Superior temporal gyrus (tissue), 1 donor: ENCODE measurements around the gene VRK2.
"Not testable (repeated sequence)": the region's sequence is repeated elsewhere in the genome, so short reads cannot be mapped to it uniquely, and the experiment has no call there.

Experiments used
- DNase-seq: peaks from one replicate; pipeline ENCODE4 v3.0.0-alpha.2; 2016; ENCODE audit errors: extremely low spot score

Gene VRK2

DNA sequence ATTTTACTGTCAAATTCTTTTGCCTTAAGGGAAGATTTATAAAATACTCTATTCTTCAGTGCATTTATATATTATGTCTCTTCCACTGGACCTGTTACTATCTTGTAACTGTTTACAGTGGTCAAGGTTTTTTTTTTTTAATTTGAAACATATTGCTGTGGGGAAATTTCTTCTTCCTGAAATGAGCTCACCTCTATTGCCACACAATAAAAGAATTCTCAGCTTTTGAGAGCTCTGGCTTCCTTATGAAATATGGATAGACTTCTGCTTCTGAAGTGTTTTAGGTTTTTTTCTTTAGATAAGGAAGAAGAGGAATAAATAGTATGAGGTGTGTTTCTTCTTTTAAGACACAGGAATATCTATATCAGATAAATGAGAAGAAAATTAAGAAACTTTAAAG lies 7.7 kb downstream of the VRK2 start:
- no peak for DNase-seq

DNA sequence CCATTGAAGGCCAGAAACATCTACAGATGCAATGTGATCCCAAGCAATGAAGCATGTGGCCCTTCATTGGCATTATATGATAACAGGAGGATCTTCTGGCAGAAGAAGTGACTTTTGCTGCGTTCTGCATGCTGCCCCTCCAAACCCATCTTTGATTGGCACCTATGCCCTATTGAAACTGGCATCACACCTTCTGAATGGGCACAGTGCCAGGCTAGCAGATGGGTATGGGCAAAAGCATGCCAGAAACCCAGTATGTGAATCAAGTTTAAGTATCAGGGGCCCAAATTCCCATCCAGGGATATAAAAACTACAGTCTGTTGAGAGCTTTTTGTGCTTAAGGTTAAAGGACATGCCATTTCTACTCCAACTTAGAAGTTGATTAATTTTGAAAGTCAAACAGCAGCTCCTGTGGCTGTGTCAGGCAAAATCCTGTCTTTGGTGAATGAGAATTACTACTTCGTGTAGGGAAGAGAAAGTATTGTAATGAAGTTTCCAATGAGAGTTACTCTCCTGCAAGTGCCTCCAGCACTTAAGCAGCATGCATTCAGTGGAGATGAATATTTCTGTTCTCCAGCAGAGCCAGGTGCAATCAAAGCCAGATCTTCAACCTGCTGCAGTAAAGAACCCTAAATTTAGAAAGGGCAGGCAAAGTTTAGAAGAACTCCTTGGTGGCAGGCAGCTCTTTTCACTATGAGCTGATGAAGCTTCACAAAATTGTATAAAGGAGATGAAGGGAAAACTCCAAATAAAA lies 8.6 kb downstream of the VRK2 start:
- DNase-seq, result no peak

DNA sequence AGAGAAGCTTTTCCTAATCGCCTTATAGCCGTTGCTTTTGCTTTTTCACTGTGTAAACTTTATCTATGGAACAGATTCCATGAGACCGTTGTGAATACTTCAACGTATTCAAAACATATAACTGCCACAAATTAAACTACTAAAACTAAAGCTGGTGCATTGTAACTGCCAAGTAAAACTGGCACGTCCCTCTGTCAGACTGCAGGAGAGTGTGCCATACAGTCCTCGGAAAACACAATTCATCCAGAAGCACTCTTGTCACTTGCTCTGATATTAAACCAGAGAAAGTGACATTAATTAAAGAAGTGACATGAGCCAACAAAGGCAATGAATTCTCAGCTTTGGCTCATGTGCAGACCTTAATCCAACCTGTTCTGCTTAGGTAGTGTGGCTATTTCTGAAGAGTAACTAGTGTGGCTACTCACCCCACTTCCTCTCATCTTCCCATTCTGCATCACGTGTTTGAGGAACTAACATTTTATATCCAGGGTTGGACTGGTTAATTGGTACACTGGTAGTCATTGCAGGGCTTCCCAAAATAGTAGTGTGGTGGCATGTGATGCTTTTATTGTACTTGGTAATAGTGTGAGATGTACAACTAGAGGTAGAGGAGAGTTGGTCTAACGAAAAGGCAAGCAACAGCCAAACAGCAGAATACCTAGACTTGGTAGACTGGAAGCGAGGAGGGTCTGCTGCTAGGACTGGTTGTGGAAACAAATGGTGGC lies 9.7 kb downstream of the VRK2 start:
- DNase-seq, result peak; percentile 33

DNA sequence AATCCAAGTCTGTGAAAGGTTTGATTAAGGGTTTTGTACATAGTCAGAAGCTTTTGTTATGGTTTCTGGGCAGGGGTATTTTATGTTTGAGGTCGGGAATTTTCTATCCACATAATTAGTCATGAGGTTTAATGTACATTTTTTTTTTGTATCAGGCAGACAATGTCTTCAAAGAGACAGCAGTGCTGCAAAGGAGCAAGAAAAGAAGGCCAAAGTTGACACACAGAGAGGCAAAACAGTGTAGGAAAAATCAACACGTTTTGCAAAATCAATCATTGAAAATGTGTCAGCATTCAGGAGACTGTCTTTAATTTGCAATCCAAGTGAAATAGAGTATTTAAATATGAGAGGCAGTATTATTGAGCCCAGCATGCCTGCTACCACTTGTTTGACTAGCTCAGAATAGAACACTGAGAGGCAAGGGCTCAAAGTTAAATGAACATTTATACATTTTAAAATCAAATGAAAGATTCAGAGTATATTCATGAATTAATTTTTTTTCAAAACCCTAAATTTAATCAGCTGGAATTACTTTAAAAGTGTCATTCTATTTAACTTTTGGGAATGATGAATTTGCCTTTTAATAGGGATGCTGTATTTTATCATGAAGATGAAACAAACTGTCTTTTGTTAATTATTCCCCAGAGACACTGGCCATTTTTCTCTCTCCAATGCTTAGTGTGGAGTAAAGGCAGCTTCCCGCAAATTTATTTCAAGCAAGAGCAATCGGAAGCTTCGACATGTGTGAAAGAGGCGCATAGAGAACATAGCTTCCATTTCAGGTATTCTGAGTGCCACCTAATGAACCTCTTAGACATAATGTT lies 11.3 kb downstream of the VRK2 start:
- DNase-seq, result peak; percentile 77

DNA sequence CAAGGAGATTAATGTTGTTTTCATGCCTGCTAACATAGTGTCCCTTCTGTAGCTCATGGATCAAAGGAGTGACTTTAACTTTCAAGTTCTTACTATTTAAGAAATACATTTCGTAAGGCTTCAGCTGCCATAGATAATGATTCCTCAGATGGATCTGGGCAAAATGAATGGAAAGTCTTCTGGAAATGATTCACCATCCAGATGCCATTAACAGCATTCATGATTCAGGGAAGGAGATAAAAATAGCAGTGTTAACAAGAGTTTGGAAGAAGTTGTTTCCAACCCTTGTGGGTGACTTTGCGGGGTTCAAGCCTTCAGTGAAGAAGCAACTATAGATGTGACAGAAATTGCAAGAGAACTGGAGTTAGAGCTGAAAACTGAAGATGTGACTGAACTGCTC lies 17.0 kb downstream of the VRK2 start:
- peak; percentile 58 for DNase-seq

DNA sequence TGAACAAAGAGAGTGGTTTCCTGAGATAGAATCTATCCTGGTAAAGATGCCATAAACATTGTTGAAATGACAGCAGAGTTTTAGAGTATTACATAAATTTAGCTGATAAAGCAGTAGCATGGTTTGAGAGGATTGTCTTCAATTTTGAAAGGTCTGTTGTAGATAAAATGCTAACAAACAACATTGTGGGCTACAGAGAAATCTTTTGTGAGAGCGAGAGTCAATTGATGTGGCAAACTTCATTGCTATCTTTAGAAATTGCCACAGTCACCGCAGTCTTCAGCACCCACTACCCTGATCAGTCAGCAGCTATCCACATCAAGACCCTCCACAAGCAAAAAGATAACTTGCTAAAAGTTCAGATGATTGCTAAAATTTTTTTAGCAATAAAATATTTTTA lies 17.5 kb downstream of the VRK2 start:
- no peak for DNase-seq

DNA sequence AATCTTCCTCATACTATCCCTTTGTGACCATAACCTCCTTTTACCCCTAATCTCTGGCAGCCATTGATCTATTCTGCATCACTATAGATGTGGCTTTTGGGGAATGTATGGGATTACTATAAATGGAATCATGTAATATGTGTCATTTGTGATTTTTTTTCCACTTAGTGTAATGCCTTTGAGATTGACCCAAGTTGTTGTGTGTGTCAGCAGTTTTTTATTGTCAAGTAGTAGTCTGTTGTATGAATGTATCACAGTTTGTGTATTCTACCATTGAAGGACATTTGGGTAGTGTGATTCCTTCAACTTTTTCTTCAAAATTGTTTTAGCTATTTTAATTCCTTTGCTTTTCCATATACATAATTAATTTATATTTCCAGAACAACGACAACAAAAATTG lies 18.6 kb downstream of the VRK2 start:
- DNase-seq, result no peak

DNA sequence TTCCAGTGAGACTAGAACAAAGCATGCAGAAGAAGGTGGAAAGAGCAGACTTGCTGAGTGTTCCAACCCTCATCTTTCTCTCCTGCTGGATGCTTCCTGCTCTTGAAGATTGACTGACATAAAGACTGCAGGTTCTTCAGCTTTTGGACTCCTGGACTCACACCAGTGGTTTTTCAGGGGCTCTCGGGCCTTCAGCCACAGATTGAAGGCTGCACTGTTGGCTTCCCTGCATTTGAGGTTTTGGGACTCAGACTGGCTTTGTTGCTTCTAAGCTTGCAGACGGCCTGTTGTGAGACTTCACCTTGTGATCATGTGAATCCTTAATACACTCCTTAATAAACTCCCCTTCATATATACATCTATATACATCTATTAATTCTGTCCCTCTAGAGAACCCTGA lies 20.4 kb downstream of the VRK2 start:
- DNase-seq, result no peak

DNA sequence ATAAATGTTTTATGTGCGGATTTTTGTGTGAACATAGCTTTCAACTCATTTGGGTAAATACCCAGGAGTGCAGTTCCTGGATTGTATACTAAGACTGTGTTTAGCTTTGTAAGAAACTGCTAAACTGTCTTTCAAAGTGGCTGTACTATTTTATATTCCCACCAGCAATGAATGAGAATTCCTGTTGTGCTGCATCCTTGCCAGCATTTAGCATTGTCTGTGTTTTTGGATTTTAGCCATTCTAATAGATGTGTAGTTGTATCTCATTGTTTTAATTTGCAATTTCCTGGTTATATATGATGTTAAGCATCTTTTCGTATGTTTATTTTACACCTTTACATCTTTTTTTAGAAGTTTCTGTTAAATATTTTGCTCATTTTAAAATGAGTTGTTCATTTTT lies 24.2 kb downstream of the VRK2 start:
- DNase-seq, result no peak

DNA sequence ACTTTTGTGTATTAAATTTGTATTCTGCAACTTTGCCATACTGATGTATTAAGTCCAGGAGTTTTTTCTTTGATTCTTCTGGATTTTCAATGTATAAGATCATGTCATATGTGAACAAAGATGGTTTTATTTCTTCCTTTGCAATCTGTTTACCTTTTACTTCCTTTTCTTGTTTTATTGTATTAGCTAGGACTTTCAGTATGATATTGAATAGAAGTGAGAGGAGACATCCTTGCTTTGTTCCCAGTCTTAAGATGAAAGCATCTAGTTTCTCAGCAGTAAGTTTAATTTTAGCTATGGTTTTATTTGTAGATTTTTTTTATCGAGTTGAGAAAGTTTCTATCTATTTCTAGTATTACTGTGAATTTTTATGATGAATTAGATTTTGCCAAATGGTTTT lies 25.5 kb downstream of the VRK2 start:
- DNase-seq, result no peak

DNA sequence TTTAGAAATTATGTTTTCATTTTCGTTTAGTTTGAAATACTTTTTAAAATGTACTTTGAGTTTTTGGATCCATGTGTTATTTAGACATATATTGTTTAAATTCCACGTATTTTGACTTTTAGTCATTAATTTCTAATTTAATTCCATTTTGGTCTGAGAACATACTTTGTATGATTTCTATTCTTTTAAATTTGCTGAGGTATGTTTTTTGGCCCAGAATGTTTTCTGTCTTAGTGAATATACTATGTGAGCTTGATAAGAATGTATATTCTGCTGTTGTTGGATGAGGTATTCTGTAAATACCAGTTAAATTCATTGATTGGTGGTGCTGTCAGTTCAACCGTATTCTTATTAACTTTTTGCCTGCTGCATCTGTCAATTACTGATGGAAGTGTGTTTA lies 26.4 kb downstream of the VRK2 start:
- DNase-seq, result no peak

DNA sequence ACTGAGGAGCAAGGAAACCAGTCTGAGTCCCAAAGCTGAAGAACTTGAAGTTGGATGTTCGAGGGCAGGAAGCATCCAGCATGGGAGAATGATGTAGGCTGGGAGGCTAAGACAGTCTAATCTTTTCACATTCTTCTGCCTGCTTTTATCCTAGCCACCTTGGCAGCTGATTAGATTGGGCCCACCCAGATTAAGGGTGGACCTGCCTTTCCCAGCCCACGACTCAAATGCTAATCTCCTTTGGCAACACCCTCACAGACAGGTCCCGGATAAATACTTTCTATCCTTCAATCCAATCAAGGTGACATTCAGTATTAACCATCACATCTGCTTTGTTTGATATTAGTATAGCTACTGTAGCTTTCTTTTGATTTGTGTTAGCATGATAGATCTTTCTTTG lies 27.1 kb downstream of the VRK2 start:
- no peak for DNase-seq

DNA sequence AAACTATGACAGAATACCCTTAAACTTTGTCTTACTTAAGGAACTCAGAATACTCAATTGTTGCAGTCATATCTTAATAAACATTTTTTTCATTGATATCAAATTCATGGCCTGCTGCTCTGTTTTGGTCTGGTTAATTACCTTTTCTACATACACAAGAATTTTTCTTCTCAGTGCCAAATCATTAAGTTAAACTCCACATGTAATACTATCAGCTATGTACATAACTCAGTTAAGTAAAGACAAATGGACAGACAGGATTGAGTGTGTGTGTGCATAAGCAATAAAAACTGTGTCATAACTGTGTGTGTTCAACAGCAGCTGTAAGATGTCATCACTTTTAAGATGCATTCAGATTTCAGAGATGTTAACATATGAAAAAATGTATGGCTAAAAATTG lies 34.4 kb downstream of the VRK2 start:
- DNase-seq, result no peak

DNA sequence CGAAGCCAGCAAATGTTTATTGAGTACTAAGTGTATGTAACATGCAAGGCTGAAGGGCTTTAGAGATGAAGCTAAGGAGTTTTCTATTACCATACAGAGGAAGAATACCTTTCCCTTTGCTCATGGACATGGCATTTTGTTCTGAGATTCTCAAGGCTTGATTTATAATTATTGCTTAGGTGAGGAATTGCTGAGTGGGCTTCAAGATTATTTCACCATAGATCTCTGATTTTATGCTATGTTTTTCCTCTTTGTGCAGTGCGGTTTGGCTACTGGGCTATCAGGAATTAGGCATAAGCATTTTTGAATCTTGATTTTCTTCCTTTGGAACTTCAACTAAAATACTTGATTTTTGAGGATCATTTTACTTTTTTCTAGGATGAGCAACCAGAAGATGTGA lies 42.5 kb downstream of the VRK2 start:
- no peak for DNase-seq

DNA sequence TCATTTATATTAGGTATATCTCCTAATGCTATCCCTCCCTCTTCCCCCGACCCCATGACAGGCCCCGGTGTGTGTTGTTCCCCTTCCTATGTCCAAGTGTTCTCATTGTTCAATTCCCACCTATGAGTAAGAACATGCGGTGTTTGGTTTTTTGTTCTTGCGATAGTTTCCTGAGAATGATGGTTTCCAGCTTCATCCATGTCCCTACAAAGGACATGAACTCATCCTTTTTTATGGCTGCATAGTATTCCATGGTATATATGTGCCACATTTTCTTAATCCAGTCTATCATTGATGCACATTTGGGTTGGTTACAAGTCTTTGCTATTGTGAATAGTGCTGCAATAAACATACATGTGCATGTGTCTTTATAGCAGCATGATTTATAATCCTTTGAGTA lies 46.2 kb downstream of the VRK2 start:
- not testable (repeated sequence) for DNase-seq

DNA sequence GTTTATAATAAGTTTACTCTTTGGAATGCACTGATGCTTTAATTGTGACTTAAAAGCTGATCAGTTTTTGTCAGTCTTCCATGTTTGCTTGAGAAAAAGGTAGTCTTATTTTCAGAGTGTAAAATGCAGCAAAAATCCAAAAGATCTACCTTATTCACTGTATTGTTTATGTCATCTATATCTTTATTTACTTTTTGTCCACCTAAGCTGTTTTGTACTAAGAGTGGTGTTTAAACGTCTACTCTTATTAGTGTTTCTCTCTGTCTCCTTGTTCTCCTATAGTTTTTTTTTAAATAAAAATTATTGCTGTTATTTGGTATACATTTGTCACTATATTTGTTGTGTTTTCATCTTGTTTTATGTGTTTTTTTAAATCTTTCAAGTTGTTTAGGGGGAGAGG lies 50.4 kb downstream of the VRK2 start:
- no peak for DNase-seq

DNA sequence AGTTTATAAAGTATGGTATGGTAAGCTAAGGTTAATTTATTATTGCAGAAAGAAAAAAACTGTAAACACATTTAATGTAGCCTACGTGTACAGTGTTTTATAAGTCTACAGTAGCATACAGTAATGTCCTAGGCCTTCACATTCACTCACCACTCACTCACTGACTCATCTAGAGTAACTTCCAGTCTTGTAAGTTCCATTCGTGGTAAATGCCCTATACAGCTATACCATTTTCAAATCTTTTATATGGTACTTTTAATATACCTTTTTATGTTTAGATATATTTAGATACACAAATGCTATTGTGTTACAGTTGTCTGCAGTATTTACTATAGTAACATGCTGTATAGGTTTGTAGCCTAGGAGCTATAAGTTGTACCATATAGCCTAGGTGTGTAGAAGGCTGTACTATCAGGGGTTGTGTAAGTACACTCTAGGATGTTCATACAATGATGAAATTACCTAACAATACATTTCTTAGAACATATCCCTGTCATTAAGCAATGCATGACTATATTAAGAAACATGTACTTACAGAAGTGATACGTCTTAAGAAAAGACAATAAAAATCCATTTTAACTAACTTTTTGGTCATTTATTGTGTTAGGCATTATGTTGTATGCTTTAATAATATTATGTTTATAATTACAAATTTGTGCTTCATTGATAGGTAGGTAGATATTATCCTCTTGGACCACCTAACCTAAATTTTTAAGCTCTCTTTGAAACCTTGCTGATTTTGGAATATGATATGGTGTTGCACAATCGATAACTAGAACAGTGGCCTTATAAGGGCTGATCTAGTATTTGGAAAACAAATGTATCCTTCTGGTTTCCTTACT lies 51.9 kb downstream of the VRK2 start:
- no peak for DNase-seq

DNA sequence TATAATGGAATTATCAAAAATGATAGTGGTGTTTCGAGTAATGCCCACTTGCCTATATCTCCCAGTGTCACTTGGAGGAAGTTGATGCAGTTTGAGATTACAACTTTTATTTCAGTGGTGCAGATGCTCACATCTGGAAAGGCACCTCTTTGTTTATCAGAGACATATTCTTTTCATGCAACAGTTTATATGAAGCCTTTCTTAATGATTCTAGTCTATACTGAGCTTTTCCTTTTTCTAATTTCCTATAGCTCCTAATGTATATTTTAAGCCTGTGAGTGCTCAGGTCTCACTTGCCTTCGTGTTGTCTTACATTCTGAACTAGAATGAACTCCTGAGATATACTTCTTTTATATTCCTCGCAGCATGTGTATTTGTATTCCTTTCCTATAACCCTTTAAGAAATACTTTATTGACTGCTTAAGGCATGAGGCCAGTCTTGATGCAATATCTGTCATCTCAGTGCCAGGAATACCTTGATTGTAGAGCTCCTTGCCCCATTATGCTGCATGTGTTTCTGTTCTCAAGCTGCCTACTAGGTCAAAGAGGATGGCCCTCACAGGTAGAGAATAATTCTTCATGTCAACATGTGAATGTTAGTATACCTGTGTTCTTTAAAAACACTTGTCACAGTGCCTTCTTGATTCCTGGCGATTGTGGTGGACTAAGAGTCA lies 52.6 kb downstream of the VRK2 start:
- no peak for DNase-seq

DNA sequence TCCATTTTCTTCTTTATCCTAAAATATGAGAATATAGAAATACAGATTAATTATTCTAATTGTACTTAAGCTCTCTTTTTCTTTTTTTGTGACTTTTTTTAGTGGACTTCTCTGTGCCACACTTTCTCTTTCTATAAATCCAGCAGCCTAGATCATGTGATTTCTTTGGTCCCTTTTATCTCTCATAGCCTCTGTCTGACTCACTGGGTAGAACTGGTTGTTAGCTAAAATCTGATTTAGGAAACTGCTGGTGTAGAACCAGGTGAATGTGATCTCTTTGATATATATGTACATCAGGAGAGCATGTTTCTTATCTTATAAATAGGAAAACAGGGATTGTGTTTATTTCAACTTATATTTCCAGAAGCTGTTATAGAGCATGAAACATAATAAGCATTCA lies 54.9 kb downstream of the VRK2 start:
- no peak for DNase-seq

DNA sequence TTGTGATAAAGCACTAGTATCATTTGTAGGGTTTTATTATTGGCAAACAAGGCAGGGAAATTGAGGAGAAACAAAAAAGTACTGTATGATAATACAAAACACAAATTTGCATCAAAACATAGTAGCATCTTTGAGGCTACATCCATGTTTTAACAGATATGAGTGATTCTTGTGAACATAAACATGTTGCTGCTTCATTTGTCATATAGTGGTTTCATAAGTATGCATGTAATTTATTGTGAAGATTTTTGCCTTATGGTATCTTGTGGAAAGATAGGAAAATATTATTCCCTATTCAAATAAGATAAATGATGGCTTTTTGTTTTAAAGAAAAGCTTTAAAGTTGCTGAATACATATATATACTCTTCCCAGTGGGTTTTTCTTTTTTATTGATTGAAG lies 60.3 kb downstream of the VRK2 start:
- peak; percentile 26 for DNase-seq
